Measurements from ENCODE around the gene RNF112. TPM values are rescaled to one million over a fixed set of nuclear protein-coding genes. Genes with fewer than 3 reads are reported as not detected.

RNF112 gene
- total and polyA plus RNA-seq, 2 of the 13 experiments (the other 11 are each of a cell fraction or from before 2014, with no cell fraction given), result 0.05 TPM; not detected in 1

DNA sequence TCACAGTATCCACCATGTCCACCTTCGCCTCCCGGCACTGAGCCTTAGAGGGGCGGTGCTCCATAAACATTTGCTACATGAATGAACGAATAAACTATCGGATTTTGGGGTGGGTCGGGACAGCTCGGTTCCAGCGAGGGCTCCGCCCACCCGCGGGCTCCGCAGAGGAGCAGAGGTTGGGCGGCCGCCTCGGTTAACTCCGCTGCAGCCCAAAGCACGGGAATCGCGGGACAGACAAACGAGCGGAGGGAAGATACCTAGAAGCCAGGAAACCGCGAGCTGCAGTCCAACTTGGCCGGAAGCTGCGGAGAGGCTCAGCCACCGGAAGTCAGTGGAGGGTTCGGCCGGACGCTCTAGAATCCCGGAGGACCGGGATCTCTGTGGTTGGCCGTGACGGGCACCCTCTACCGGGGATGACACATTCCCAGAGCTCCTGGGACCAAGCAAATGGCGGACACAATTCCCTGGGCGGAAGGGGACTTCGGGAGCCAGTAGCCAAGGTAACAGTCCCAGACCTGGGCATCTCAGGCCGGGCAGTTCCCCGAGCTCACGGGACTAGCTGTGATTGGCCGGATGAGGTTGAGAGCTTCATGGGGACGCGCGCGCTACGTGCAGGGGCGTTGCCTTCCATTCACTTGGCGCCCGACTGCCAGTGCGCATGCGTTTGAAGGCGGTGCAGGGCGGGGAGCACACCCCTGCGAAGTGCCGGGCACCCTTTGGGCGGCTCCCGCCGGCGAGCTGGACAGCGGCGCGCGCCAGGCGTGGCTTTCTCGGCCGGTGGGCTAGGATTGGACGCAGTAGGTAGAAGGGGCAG lies 33.2 kb upstream of the RNF112 start (continued):
- no peak for TF ChIP-seq NCOA1 (CRISPR knock-in tag; IDR thresholded peaks at IDR 0.05)
- no peak for TF ChIP-seq SETDB1 (CRISPR knock-in tag; IDR thresholded peaks at IDR 0.05; ENCODE audit: borderline replicate concordance)
- TF ChIP-seq PITX1 (CRISPR knock-in tag; IDR thresholded peaks at IDR 0.05), result peak; percentile 51; the same call in 1 of the 2 replicates
- no peak for TF ChIP-seq NFE2L2 (IDR thresholded peaks at IDR 0.05; ENCODE audit: low read length)
- TF ChIP-seq KDM2A (CRISPR knock-in tag; IDR thresholded peaks at IDR 0.05; ENCODE audit: borderline replicate concordance, low read depth), result peak; percentile 67
- TF ChIP-seq YEATS2 (CRISPR knock-in tag; IDR thresholded peaks at IDR 0.05; ENCODE audit: borderline replicate concordance), result peak; percentile 74; the same call in 1 of the 2 replicates
- no peak for TF ChIP-seq TGIF2 (CRISPR knock-in tag; IDR thresholded peaks at IDR 0.05)
- TF ChIP-seq, protein P1, sequence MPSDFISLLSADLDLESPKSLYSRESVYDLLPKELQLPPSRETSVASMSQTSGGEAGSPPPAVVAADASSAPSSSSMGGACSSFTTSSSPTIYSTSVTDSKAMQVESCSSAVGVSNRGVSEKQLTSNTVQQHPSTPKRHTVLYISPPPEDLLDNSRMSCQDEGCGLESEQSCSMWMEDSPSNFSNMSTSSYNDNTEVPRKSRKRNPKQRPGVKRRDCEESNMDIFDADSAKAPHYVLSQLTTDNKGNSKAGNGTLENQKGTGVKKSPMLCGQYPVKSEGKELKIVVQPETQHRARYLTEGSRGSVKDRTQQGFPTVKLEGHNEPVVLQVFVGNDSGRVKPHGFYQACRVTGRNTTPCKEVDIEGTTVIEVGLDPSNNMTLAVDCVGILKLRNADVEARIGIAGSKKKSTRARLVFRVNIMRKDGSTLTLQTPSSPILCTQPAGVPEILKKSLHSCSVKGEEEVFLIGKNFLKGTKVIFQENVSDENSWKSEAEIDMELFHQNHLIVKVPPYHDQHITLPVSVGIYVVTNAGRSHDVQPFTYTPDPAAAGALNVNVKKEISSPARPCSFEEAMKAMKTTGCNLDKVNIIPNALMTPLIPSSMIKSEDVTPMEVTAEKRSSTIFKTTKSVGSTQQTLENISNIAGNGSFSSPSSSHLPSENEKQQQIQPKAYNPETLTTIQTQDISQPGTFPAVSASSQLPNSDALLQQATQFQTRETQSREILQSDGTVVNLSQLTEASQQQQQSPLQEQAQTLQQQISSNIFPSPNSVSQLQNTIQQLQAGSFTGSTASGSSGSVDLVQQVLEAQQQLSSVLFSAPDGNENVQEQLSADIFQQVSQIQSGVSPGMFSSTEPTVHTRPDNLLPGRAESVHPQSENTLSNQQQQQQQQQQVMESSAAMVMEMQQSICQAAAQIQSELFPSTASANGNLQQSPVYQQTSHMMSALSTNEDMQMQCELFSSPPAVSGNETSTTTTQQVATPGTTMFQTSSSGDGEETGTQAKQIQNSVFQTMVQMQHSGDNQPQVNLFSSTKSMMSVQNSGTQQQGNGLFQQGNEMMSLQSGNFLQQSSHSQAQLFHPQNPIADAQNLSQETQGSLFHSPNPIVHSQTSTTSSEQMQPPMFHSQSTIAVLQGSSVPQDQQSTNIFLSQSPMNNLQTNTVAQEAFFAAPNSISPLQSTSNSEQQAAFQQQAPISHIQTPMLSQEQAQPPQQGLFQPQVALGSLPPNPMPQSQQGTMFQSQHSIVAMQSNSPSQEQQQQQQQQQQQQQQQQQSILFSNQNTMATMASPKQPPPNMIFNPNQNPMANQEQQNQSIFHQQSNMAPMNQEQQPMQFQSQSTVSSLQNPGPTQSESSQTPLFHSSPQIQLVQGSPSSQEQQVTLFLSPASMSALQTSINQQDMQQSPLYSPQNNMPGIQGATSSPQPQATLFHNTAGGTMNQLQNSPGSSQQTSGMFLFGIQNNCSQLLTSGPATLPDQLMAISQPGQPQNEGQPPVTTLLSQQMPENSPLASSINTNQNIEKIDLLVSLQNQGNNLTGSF (CRISPR knock-in tag; IDR thresholded peaks at IDR 0.05), result peak; percentile 60; the same call in 1 of the 2 replicates
- TF ChIP-seq HHEX (CRISPR knock-in tag; IDR thresholded peaks at IDR 0.05), result no peak
- peak; percentile 80 for TF ChIP-seq ZNF883 (CRISPR knock-in tag; IDR thresholded peaks at IDR 0.05; ENCODE audit: not compliant biosample characterization)
- TF ChIP-seq AGO1 (IDR thresholded peaks at IDR 0.05; ENCODE audit: low read depth, low read length, poor library complexity, severe bottlenecking), result no peak
- no peak for TF ChIP-seq DNMT1 (CRISPR knock-in tag; IDR thresholded peaks at IDR 0.05)
- TF ChIP-seq, protein P2, sequence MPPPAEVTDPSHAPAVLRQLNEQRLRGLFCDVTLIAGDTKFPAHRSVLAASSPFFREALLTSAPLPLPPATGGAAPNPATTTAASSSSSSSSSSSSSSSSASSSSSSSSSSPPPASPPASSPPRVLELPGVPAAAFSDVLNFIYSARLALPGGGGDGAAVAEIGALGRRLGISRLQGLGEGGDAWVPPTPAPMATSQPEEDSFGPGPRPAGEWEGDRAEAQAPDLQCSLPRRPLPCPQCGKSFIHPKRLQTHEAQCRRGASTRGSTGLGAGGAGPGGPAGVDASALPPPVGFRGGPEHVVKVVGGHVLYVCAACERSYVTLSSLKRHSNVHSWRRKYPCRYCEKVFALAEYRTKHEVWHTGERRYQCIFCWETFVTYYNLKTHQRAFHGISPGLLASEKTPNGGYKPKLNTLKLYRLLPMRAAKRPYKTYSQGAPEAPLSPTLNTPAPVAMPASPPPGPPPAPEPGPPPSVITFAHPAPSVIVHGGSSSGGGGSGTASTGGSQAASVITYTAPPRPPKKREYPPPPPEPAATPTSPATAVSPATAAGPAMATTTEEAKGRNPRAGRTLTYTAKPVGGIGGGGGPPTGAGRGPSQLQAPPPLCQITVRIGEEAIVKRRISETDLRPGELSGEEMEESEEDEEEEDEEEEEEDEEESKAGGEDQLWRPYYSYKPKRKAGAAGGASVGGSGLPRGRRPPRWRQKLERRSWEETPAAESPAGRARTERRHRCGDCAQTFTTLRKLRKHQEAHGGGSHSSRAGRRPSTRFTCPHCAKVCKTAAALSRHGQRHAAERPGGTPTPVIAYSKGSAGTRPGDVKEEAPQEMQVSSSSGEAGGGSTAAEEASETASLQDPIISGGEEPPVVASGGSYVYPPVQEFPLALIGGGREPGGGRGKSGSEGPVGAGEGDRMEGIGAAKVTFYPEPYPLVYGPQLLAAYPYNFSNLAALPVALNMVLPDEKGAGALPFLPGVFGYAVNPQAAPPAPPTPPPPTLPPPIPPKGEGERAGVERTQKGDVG (CRISPR knock-in tag; IDR thresholded peaks at IDR 0.05; ENCODE audit: borderline replicate concordance), result peak; percentile 30; the same call in 1 of the 2 replicates
- no peak for TF ChIP-seq NONO (IDR thresholded peaks at IDR 0.05)
- no peak; the same call in none of the 2 replicates for TF ChIP-seq NONO (CRISPR knock-in tag; conservative IDR thresholded peaks at IDR 0.05)
- no peak for TF ChIP-seq KDM6A (CRISPR knock-in tag; IDR thresholded peaks at IDR 0.05; ENCODE audit: low read depth)
- no peak for TF ChIP-seq FOSL2 (CRISPR knock-in tag; IDR thresholded peaks at IDR 0.05)
- TF ChIP-seq SRSF9 (IDR thresholded peaks at IDR 0.05; ENCODE audit: borderline replicate concordance, insufficient read depth, low read depth, low read length, poor library complexity, severe bottlenecking), result no peak
- peak; percentile 35; the same call in 1 of the 2 replicates for TF ChIP-seq ZFY (CRISPR knock-in tag; IDR thresholded peaks at IDR 0.05)
- TF ChIP-seq HDAC2 (CRISPR knock-in tag; IDR thresholded peaks at IDR 0.05), result no peak; the same call in none of the 2 replicates
- no peak for TF ChIP-seq ZNF432 (CRISPR knock-in tag; IDR thresholded peaks at IDR 0.05; ENCODE audit: borderline replicate concordance)
- peak; percentile 22; the same call in 1 of the 2 replicates for TF ChIP-seq SP5 (CRISPR knock-in tag; IDR thresholded peaks at IDR 0.05; ENCODE audit: borderline replicate concordance, low read depth)

All from HepG2 (cell line).